Uterus (tissue), 4 donors: ENCODE data around the gene CAPZB. TPM values are rescaled to one million over a fixed set of nuclear protein-coding genes. Genes with fewer than 3 reads are reported as not detected.

Source experiments
- DNase-seq, 2 donors: peaks; one replicate each; pipeline ENCODE4 v3.0.0-alpha.2; 2019 to 2020
- H3K27ac ChIP-seq, 2 donors: fragments of 200-600 bp; sonication (generic); 1 replicate in 1 of 2; 2 replicates in 1 of 2; pipeline ENCODE4 v1.5.1; 2016 to 2018
- H3K27me3 ChIP-seq, 2 donors: fragments of 200-600 bp; sonication (generic); one replicate each; pipeline ENCODE4 v1.5.1; 2018 to 2019; ENCODE audit warnings: control low read depth in 1 of 2
- H3K36me3 ChIP-seq, 2 donors: fragments of 200-600 bp; sonication (generic); one replicate each; pipeline ENCODE4 v1.5.1; 2019; ENCODE audit warnings: control low read depth in 1 of 2
- H3K4me1 ChIP-seq, 2 donors: fragments of 200-600 bp; sonication (generic); one replicate each; pipeline ENCODE4 v1.5.1; 2018 to 2019; ENCODE audit warnings: control low read depth in 1 of 2
- H3K4me3 ChIP-seq, 2 donors: fragments of 200-600 bp; sonication (generic); 1 replicate in 1 of 2; 2 replicates in 1 of 2; pipeline ENCODE4 v1.5.1; 2018 to 2019; ENCODE audit warnings: mild to moderate bottlenecking in 1 of 2
- H3K9me3 ChIP-seq, 2 donors: fragments of 200-600 bp; sonication (generic); one replicate each; pipeline ENCODE4 v1.5.1; 2019; ENCODE audit warnings: control low read depth in 1 of 2
- CTCF ChIP-seq, 4 experiments: fragments of 200-600 bp in 2 of 4; fragments of 450-650 bp in 2 of 4; sonication (generic) in 2 of 4; IDR thresholded peaks; one replicate each; pipeline ENCODE4 v1.5.1; 2016 to 2019; ENCODE audit warnings: antibody characterized with exemption in 4 of 4, mild to moderate bottlenecking in 2 of 4, moderate library complexity in 1 of 4
- POLR2A ChIP-seq, 2 donors: fragments of 450-650 bp; IDR thresholded peaks; one replicate each; pipeline ENCODE4 v1.6.1; 2016; ENCODE audit warnings: antibody characterized with exemption in 2 of 2, mild to moderate bottlenecking in 1 of 2, moderate library complexity in 1 of 2
- intact Hi-C: fragments of 100-400 bp; cut with DNase I; formaldehyde crosslinking; loops from one replicate; pipeline ENCODE4 v1.15.1; 2023; ENCODE audit warnings: low total_unique reads
- total RNA-seq, 4 donors: library from RNA; depleted of rRNA in 3 of 4; stranded (reverse); fragments of >200 nt in 3 of 4; gene quantifications; one replicate each; pipeline versions ENCODE4 v1.1.0 to v1.2.4, GENCODE V29; 2014 to 2023
- donor health status: DM: yes; HTN: yes; CAD: no.

Gene CAPZB
- total RNA-seq, 4 donors from 2014 or later = 94.4 to 281 (median 141) TPM

- no peak for DNase-seq
- Histone ChIP-seq H3K36me3 (no peaks in the 10 kb centered on the region), H3K4me3 (no peak overlapping the region), H3K4me1 (peaks cover 0 to 5% of the 10 kb centered on the region in 2 donors), H3K27me3 (no peaks in the 10 kb centered on the region), H3K27ac (no peak overlapping the region), H3K9me3 (no peaks in the 10 kb centered on the region)
- intact Hi-C loops = no loop called here
- TF ChIP-seq POLR2A (IDR thresholded peaks at IDR 0.05) (no peak), CTCF (IDR thresholded peaks at IDR 0.05) (no peak)
These were observed 146.0 kb downstream of the CAPZB start for GRCh38 chr1:19339214-19339861.

GRCh38 chr1:19338323-19338762 lies 147.0 kb downstream of the CAPZB start:
- DNase-seq = no peak
- no peaks in the 10 kb centered on the region for H3K9me3 ChIP-seq
- H3K4me1 ChIP-seq = peaks cover 0 to 5% of the 10 kb centered on the region in 2 donors
- no peaks in the 10 kb centered on the region for H3K36me3 ChIP-seq
- no peak overlapping the region for H3K4me3 ChIP-seq
- H3K27ac ChIP-seq = no peak overlapping the region
- no peaks in the 10 kb centered on the region for H3K27me3 ChIP-seq
- TF ChIP-seq POLR2A (IDR thresholded peaks at IDR 0.05) (no peak), CTCF (IDR thresholded peaks at IDR 0.05) (peak in 1 of 4 experiments; percentile 9)
- intact Hi-C loops = no loop called here

- H3K9me3 ChIP-seq = no peaks in the 10 kb centered on the region
- peaks cover 0 to 3% of the 10 kb centered on the region in 2 donors for H3K4me1 ChIP-seq
- DNase-seq = no peak
- H3K27me3 ChIP-seq = no peaks in the 10 kb centered on the region
- H3K36me3 ChIP-seq = no peaks in the 10 kb centered on the region
- no peak overlapping the region for H3K4me3 ChIP-seq
- TF ChIP-seq POLR2A (IDR thresholded peaks at IDR 0.05) (no peak), CTCF (IDR thresholded peaks at IDR 0.05) (no peak)
- intact Hi-C loops = no loop called here
- no peak overlapping the region for H3K27ac ChIP-seq
These were observed 148.1 kb downstream of the CAPZB start for GRCh38 chr1:19337289-19337688.

- Histone ChIP-seq H3K27ac (no peak overlapping the region), H3K36me3 (no peaks in the 10 kb centered on the region), H3K27me3 (no peaks in the 10 kb centered on the region), H3K4me3 (no peak overlapping the region), H3K9me3 (no peaks in the 10 kb centered on the region), H3K4me1 (no peaks in the 10 kb centered on the region)
- TF ChIP-seq CTCF (IDR thresholded peaks at IDR 0.05) (no peak), POLR2A (IDR thresholded peaks at IDR 0.05) (no peak)
- no peak for DNase-seq
- intact Hi-C loops = no loop called here
These were observed 148.8 kb downstream of the CAPZB start for GRCh38 chr1:19336543-19336942.

- no peak for DNase-seq
- H3K36me3 ChIP-seq = no peaks in the 10 kb centered on the region
- no peaks in the 10 kb centered on the region for H3K9me3 ChIP-seq
- no peaks in the 10 kb centered on the region for H3K27me3 ChIP-seq
- intact Hi-C loops = no loop called here
- no peak overlapping the region for H3K4me3 ChIP-seq
- no peak overlapping the region for H3K27ac ChIP-seq
- TF ChIP-seq POLR2A (IDR thresholded peaks at IDR 0.05) = no peak
- no peak for TF ChIP-seq CTCF (IDR thresholded peaks at IDR 0.05)
- H3K4me1 ChIP-seq = no peaks in the 10 kb centered on the region
These were observed 151.6 kb downstream of the CAPZB start for GRCh38 chr1:19333587-19334354.
